Vagina (tissue), 2 donors: ENCODE data around the gene AGBL4. TPM values are rescaled to one million over a fixed set of nuclear protein-coding genes. Genes with fewer than 3 reads are reported as not detected.

Experiments
- DNase-seq, 2 donors: peaks; one replicate each; pipeline ENCODE4 v3.0.0-alpha.2; 2017; ENCODE audit errors: extremely low spot score in 2 of 2
- H3K27ac ChIP-seq: fragments of 200-600 bp; sonication (generic); one replicate; pipeline ENCODE4 v1.5.1; 2019
- H3K27me3 ChIP-seq: fragments of 200-600 bp; sonication (generic); one replicate; pipeline ENCODE4 v1.5.1; 2019
- H3K36me3 ChIP-seq, 2 donors: fragments of 200-600 bp; sonication (generic); one replicate each; pipeline ENCODE4 v1.5.1; 2017 to 2019
- H3K4me1 ChIP-seq: fragments of 200-600 bp; sonication (generic); one replicate; pipeline ENCODE4 v1.5.1; 2019
- H3K4me3 ChIP-seq, 2 donors: fragments of 200-600 bp; sonication (generic); 1 replicate in 1 of 2; 2 replicates in 1 of 2; pipeline ENCODE4 v1.5.1; 2016 to 2019
- H3K9me3 ChIP-seq: fragments of 200-600 bp; sonication (generic); one replicate; pipeline ENCODE4 v1.5.1; 2019
- POLR2A ChIP-seq, 2 donors: fragments of 450-650 bp; IDR thresholded peaks; one replicate each; pipeline ENCODE4 v1.6.1; 2017; ENCODE audit warnings: antibody characterized with exemption in 2 of 2, mild to moderate bottlenecking in 2 of 2, moderate library complexity in 2 of 2
- POLR2AphosphoS5 ChIP-seq, 2 donors: sonication (generic); formaldehyde crosslinking; IDR thresholded peaks; one replicate each; pipeline ENCODE4 v1.9.0; 2017; ENCODE audit warnings: antibody characterized with exemption in 2 of 2, mild to moderate bottlenecking in 2 of 2, low read depth in 1 of 2; ENCODE audit not compliant: insufficient read depth in 1 of 2
- intact Hi-C: fragments of 100-400 bp; cut with DNase I; formaldehyde crosslinking; loops from one replicate; pipeline ENCODE4 v1.15.1; 2023
- total RNA-seq: library from RNA; depleted of rRNA; stranded (reverse); fragments of >200 nt; gene quantifications from one replicate; pipeline ENCODE4 v1.2.3, GENCODE V29; 2016
- TF ChIP-seq, protein P1 (sequence below), 3 experiments: fragments of 450-650 bp in 2 of 3; fragments of 200-600 bp in 1 of 3; sonication (generic) in 1 of 3; IDR thresholded peaks; one replicate each; pipeline ENCODE4 v1.5.1; 2017 to 2019; ENCODE audit warnings: antibody characterized with exemption in 3 of 3, mild to moderate bottlenecking in 2 of 3, moderate library complexity in 2 of 3

AGBL4 gene
- total RNA-seq, 1 donor from 2014 or later: not detected

DNA sequence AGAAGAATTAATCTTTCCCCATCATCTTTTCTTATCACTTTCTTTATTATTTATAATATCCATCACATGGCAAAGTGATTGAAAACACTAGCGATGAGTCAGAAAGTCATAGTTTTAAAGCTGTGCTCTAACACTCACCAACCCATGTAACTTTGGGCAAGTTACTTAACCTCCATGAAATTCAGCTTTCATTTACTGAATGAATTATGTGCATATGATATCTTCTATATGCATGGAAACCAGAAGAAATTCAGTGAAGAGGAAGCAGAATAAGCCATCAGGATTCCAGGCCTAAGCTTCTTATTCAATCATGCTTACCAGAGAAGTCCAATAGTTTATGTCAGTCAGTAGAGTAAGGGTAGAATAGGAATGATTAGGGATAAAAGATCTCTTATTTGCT is 300.1 kb downstream of the AGBL4 start:
- Histone ChIP-seq H3K4me1 (no peaks in the 10 kb centered on the region), H3K27ac (no peak overlapping the region), H3K9me3 (no peaks in the 10 kb centered on the region), H3K27me3 (no peaks in the 10 kb centered on the region), H3K36me3 (no peaks in the 10 kb centered on the region), H3K4me3 (no peak overlapping the region)
- intact Hi-C loops: no loop called here
- TF ChIP-seq, protein P1, sequence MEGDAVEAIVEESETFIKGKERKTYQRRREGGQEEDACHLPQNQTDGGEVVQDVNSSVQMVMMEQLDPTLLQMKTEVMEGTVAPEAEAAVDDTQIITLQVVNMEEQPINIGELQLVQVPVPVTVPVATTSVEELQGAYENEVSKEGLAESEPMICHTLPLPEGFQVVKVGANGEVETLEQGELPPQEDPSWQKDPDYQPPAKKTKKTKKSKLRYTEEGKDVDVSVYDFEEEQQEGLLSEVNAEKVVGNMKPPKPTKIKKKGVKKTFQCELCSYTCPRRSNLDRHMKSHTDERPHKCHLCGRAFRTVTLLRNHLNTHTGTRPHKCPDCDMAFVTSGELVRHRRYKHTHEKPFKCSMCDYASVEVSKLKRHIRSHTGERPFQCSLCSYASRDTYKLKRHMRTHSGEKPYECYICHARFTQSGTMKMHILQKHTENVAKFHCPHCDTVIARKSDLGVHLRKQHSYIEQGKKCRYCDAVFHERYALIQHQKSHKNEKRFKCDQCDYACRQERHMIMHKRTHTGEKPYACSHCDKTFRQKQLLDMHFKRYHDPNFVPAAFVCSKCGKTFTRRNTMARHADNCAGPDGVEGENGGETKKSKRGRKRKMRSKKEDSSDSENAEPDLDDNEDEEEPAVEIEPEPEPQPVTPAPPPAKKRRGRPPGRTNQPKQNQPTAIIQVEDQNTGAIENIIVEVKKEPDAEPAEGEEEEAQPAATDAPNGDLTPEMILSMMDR (IDR thresholded peaks at IDR 0.05): no peak
- TF ChIP-seq POLR2A (IDR thresholded peaks at IDR 0.05): no peak
- TF ChIP-seq POLR2AphosphoS5 (IDR thresholded peaks at IDR 0.05; ENCODE audit: insufficient read depth in 1 of 2, low read depth in 1 of 2): no peak
- DNase-seq: no peak

DNA sequence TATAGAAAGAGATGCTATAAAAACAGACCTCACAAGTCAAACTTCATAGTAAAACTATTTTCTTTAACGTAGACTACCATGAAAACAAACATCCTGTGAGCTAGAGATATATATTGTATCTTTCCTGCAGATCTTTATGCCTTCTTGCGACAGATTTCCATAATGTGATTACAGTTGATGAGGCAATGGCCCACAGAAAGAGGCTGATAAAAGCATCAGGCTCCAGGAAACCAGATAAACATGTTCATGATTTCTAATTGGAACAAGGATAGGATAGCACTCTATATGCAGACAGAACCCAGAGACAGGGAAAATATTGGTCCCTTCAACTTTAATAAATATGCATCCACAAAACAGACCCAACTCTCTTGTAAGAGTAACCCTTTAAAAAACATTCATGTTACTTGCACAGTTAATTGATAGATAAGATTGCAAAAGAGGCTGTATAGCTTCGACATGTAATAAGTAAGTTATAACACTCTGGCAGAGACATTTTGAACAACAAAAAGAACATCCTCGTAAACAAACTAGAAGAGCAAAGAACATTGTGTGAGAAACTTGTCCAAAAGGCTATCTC is 329.4 kb downstream of the AGBL4 start:
- Histone ChIP-seq H3K27me3 (no peaks in the 10 kb centered on the region), H3K4me3 (no peak overlapping the region), H3K9me3 (no peaks in the 10 kb centered on the region), H3K27ac (no peak overlapping the region), H3K36me3 (no peaks in the 10 kb centered on the region), H3K4me1 (no peaks in the 10 kb centered on the region)
- DNase-seq: no peak
- intact Hi-C loops: no loop called here
- no peak for TF ChIP-seq POLR2A (IDR thresholded peaks at IDR 0.05)
- TF ChIP-seq, protein P1 (IDR thresholded peaks at IDR 0.05): no peak
- TF ChIP-seq POLR2AphosphoS5 (IDR thresholded peaks at IDR 0.05; ENCODE audit: insufficient read depth in 1 of 2, low read depth in 1 of 2): no peak

DNA sequence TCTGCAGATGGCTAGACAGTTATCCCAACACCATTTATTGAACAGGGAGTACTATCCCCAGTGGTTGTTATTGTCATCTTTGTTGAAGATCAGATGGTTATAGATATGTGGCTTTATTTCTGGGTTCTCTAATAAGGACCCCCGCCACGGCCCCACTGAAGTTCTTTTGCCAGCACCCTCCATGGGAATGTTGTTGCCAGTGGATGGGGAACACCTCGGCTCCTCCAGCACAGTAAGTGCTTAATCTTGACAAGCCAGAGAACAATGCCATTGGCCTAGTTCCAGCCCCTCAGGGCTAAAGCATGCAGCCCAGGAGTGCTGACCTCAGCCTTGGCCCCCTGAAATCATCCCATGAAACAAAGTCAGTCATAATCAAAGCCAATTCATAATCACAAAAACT is 337.6 kb downstream of the AGBL4 start:
- Histone ChIP-seq H3K27ac (no peak overlapping the region), H3K9me3 (peaks cover 4% of the 10 kb centered on the region), H3K4me1 (no peaks in the 10 kb centered on the region), H3K36me3 (no peaks in the 10 kb centered on the region), H3K4me3 (no peak overlapping the region), H3K27me3 (no peaks in the 10 kb centered on the region)
- intact Hi-C loops: no loop called here
- no peak for DNase-seq
- TF ChIP-seq, protein P1 (IDR thresholded peaks at IDR 0.05): no peak
- TF ChIP-seq POLR2A (IDR thresholded peaks at IDR 0.05): no peak
- TF ChIP-seq POLR2AphosphoS5 (IDR thresholded peaks at IDR 0.05; ENCODE audit: insufficient read depth in 1 of 2, low read depth in 1 of 2): no peak

DNA sequence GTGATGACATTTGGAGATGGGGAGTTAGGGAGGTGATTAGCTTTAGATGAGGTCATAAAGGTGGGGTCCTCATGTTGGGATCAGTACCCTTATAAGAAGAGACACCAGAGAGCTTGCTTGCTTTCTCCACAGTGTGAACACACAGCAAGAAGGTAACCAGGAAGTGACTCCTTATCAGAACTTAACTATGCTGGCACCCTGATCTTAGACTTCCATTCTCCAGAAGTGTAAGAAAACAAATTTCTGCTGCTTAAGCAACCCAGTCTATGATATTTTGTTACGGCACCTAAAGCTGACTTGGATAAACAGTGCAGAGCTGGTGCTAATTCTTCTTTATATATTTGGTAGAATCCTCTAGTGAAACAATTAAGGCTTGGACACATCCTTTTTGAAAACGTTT is 346.0 kb downstream of the AGBL4 start:
- Histone ChIP-seq H3K36me3 (no peaks in the 10 kb centered on the region), H3K4me3 (no peak overlapping the region), H3K9me3 (no peaks in the 10 kb centered on the region), H3K27me3 (no peaks in the 10 kb centered on the region), H3K27ac (no peak overlapping the region), H3K4me1 (no peaks in the 10 kb centered on the region)
- DNase-seq: no peak
- TF ChIP-seq, protein P1 (IDR thresholded peaks at IDR 0.05): no peak
- TF ChIP-seq POLR2AphosphoS5 (IDR thresholded peaks at IDR 0.05; ENCODE audit: insufficient read depth in 1 of 2, low read depth in 1 of 2) (no peak), POLR2A (IDR thresholded peaks at IDR 0.05) (no peak)
- intact Hi-C loops: no loop called here

DNA sequence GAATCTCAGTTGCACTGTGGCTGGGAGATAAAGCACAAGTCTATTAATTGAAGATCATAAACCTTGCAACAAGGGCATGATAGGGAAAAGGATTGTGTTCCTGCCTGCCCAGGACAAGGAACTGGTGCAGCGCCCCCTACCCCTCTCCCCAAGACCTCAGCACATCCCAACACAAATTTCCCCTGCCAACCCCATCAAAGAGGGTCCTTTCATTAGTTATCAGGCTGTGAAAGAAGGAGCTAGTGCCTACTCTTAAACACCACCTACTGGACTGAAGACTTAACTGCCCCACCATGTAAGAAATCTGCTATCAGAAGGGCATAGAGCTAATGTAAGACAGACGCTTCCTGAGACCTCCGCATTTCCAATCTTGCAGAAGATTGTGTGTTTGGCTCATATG is 372.6 kb downstream of the AGBL4 start:
- TF ChIP-seq, protein P1 (IDR thresholded peaks at IDR 0.05): no peak
- TF ChIP-seq POLR2A (IDR thresholded peaks at IDR 0.05) (no peak), POLR2AphosphoS5 (IDR thresholded peaks at IDR 0.05; ENCODE audit: insufficient read depth in 1 of 2, low read depth in 1 of 2) (no peak)
- no peaks in the 10 kb centered on the region for H3K27me3 ChIP-seq
- no peak for DNase-seq
- intact Hi-C loops: no loop called here
- no peaks in the 10 kb centered on the region for H3K9me3 ChIP-seq
- no peak overlapping the region for H3K4me3 ChIP-seq
- no peak overlapping the region for H3K27ac ChIP-seq
- H3K4me1 ChIP-seq: no peaks in the 10 kb centered on the region
- H3K36me3 ChIP-seq: no peaks in the 10 kb centered on the region
